Suprapubic skin (tissue), 4 donors: ENCODE data around the gene SETBP1. TPM values are rescaled to one million over a fixed set of nuclear protein-coding genes. Genes with fewer than 3 reads are reported as not detected.

Experiments used
- DNase-seq, 2 donors: peaks; one replicate each; pipeline ENCODE4 v3.0.0-alpha.2; 2019; ENCODE audit warnings: low spot score in 2 of 2
- H3K27ac ChIP-seq: fragments of 200-600 bp; sonication (generic); one replicate; pipeline ENCODE4 v1.5.1; 2019
- H3K27me3 ChIP-seq: fragments of 200-600 bp; sonication (generic); one replicate; pipeline ENCODE4 v1.5.1; 2019
- H3K36me3 ChIP-seq: fragments of 200-600 bp; sonication (generic); one replicate; pipeline ENCODE4 v1.5.1; 2019
- H3K4me1 ChIP-seq: fragments of 200-600 bp; sonication (generic); one replicate; pipeline ENCODE4 v1.5.1; 2019
- H3K4me3 ChIP-seq: fragments of 200-600 bp; sonication (generic); one replicate; pipeline ENCODE4 v1.5.1; 2019; ENCODE audit warnings: mild to moderate bottlenecking
- H3K9me3 ChIP-seq: fragments of 200-600 bp; sonication (generic); one replicate; pipeline ENCODE4 v1.5.1; 2019
- EP300 ChIP-seq: sonication (generic); formaldehyde crosslinking; IDR thresholded peaks from one replicate; pipeline ENCODE4 v1.6.1; 2017; ENCODE audit warnings: antibody characterized with exemption
- POLR2A ChIP-seq, 2 donors: fragments of 450-650 bp; IDR thresholded peaks; one replicate each; pipeline ENCODE4 v1.6.1; 2017; ENCODE audit warnings: antibody characterized with exemption in 2 of 2, mild to moderate bottlenecking in 2 of 2, moderate library complexity in 2 of 2
- POLR2AphosphoS5 ChIP-seq, 3 donors: sonication (generic); formaldehyde crosslinking; IDR thresholded peaks; one replicate each; pipeline ENCODE4 v1.6.1; 2017; ENCODE audit warnings: antibody characterized with exemption in 3 of 3
- WGBS: methylation state at CpG from one replicate; pipeline ENCODE4 v1.1.5; 2018; 5-methylcytosine and 5-hydroxymethylcytosine counted together
- total RNA-seq, 4 donors: library from RNA; depleted of rRNA; stranded (reverse); fragments of >200 nt; gene quantifications; one replicate each; pipeline ENCODE4 v1.1.0, GENCODE V29; 2016
- TF ChIP-seq, protein P1 (sequence below), 2 donors: fragments of 200-600 bp in 1 of 2; fragments of 450-650 bp in 1 of 2; sonication (generic) in 1 of 2; IDR thresholded peaks; one replicate each; pipeline ENCODE4 v1.5.1; 2016 to 2019; ENCODE audit warnings: antibody characterized with exemption in 2 of 2, mild to moderate bottlenecking in 1 of 2, moderate library complexity in 1 of 2

The SETBP1 gene
- total RNA-seq, 4 donors from 2014 or later, result 13.1 to 25.6 (median 17.2) TPM

- Histone ChIP-seq H3K4me1 (peaks cover 11% of the 10 kb centered on the region), H3K36me3 (no peaks in the 10 kb centered on the region), H3K4me3 (no peak overlapping the region), H3K27me3 (no peaks in the 10 kb centered on the region), H3K9me3 (no peaks in the 10 kb centered on the region), H3K27ac (no peak overlapping the region)
- no peak for DNase-seq
- TF ChIP-seq EP300 (no peak), POLR2AphosphoS5 (IDR thresholded peaks at IDR 0.05) (no peak)
- TF ChIP-seq, protein P1, sequence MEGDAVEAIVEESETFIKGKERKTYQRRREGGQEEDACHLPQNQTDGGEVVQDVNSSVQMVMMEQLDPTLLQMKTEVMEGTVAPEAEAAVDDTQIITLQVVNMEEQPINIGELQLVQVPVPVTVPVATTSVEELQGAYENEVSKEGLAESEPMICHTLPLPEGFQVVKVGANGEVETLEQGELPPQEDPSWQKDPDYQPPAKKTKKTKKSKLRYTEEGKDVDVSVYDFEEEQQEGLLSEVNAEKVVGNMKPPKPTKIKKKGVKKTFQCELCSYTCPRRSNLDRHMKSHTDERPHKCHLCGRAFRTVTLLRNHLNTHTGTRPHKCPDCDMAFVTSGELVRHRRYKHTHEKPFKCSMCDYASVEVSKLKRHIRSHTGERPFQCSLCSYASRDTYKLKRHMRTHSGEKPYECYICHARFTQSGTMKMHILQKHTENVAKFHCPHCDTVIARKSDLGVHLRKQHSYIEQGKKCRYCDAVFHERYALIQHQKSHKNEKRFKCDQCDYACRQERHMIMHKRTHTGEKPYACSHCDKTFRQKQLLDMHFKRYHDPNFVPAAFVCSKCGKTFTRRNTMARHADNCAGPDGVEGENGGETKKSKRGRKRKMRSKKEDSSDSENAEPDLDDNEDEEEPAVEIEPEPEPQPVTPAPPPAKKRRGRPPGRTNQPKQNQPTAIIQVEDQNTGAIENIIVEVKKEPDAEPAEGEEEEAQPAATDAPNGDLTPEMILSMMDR (IDR thresholded peaks at IDR 0.05), result no peak
- WGBS, result 88% methylated on average over 4 of the region's 4 CpGs
Measured at GRCh38 chr18:44920441-44920840, 239.8 kb downstream of the SETBP1 start.

DNA sequence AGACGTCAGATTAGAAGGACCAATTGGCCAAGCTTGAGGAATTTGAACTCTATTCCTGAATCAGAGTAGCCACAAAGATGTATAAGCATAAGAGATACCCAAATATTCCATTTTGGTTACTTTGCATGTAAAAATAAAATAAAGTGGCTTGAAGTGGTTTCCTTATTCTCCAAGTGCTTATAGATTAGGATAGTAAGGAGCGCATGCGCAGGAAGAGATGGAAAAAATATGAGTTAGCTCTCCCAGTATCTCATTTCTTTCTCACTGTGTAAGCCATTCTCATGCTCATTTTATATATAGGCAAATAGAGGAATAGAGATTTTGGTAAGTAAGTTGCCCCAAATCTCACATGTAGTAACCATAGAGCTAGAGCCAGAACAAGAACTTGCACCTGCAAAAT, 241.3 kb downstream of the SETBP1 start:
- DNase-seq, result no peak
- no peaks in the 10 kb centered on the region for H3K9me3 ChIP-seq
- H3K27ac ChIP-seq, result no peak overlapping the region
- no peak for TF ChIP-seq EP300
- H3K36me3 ChIP-seq, result no peaks in the 10 kb centered on the region
- H3K4me1 ChIP-seq, result peaks cover 7% of the 10 kb centered on the region
- WGBS, result 97% methylated on average over 3 of the region's 3 CpGs
- H3K27me3 ChIP-seq, result no peaks in the 10 kb centered on the region
- no peak overlapping the region for H3K4me3 ChIP-seq

DNA sequence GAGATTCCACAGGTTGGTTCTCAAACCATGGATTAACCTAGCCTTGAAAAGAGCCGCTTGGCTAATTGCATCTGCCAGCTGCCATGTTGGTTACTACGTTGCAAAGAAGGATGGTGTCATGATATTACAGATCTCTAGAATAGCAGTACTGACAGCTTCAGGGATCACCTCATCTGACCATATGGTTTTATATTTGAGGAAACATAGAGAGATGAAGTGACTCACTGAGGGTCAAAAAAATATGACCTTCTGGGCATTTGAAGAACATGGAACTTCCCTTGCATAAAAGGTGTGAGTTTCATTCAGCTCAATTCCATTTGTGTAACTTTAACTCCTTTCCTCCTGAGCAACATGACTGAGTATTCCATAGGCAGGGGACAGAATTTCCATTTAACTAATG, 242.3 kb downstream of the SETBP1 start:
- peaks cover 7% of the 10 kb centered on the region for H3K4me1 ChIP-seq
- DNase-seq, result no peak
- no peak overlapping the region for H3K27ac ChIP-seq
- H3K9me3 ChIP-seq, result no peaks in the 10 kb centered on the region
- no peaks in the 10 kb centered on the region for H3K27me3 ChIP-seq
- H3K4me3 ChIP-seq, result no peak overlapping the region
- WGBS, result 94% methylated on average over 2 of the region's 2 CpGs
- no peaks in the 10 kb centered on the region for H3K36me3 ChIP-seq
- TF ChIP-seq EP300, result no peak

DNA sequence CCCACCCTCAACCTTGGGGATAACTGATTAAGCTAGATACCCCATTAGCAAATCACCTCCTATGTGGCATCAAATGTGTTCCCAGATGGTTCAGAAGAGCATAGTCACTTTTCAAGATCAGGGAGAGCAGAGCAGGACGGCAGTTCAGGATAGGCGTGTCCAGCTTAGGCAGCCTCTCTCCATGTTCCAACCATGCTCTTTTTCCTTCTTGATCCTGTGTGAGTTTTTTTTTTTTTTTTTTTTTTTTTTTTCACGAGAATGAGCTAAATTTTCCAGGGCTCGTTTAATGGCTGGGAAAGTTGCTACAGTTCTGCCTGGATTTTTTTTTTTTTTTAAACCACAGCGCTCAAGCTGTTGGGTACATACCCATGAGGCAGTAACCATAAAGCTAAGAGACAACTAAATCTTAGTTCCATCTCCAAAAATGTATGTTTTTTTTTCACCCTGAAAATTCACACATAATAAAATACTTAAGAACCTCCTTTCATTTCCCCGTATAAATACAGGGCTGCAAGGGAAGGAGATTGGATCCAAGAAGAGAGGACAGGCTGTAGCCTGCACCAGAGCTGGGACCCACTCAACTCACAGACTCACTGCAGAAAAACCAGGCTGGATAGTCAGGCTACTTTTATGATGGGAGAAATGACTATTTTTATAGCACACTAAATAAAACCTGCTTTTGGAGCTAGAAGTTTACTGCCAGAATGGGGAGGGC, 244.3 kb downstream of the SETBP1 start:
- 31% methylated on average over 6 of the region's 6 CpGs for WGBS
- no peak overlapping the region for H3K27ac ChIP-seq
- DNase-seq, result no peak
- H3K4me3 ChIP-seq, result no peak overlapping the region
- H3K27me3 ChIP-seq, result no peaks in the 10 kb centered on the region
- no peaks in the 10 kb centered on the region for H3K36me3 ChIP-seq
- H3K4me1 ChIP-seq, result peaks cover 7% of the 10 kb centered on the region
- peaks cover 1% of the 10 kb centered on the region for H3K9me3 ChIP-seq
- TF ChIP-seq, protein P1 (IDR thresholded peaks at IDR 0.05), result no peak
- TF ChIP-seq POLR2A (IDR thresholded peaks at IDR 0.05), result no peak
- no peak for TF ChIP-seq EP300
- TF ChIP-seq POLR2AphosphoS5 (IDR thresholded peaks at IDR 0.05), result no peak

GRCh38 chr18:44927127-44927849, 246.6 kb downstream of the SETBP1 start:
- Histone ChIP-seq H3K4me1 (peaks cover 7% of the 10 kb centered on the region), H3K4me3 (no peak overlapping the region), H3K27me3 (no peaks in the 10 kb centered on the region), H3K36me3 (no peaks in the 10 kb centered on the region), H3K27ac (no peak overlapping the region), H3K9me3 (peaks cover 5% of the 10 kb centered on the region)
- whole genome bisulfite sequencing, result 84% methylated on average over 6 of the region's 6 CpGs
- TF ChIP-seq POLR2A (IDR thresholded peaks at IDR 0.05) (no peak), EP300 (no peak), POLR2AphosphoS5 (IDR thresholded peaks at IDR 0.05) (no peak)
- TF ChIP-seq, protein P1 (IDR thresholded peaks at IDR 0.05), result no peak
- no peak for DNase-seq

DNA sequence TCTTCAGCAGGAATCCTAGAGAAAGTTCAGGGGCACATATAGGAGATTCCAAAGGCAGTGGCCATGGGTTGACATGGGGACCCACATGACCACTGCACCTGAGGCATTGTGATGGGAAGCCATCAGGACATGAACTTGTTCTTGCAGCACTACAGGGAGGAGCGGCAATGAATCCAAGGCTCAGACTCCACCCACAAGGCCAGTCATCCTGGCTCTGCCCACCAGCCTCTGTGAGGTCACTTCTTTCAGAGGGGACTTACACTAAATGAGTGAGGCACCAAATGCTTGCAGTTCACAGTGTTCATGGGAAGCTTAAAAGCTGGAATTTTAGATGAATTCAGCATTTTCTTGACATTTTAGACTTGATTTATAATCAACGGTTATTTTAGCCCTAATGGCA, 254.2 kb downstream of the SETBP1 start:
- Histone ChIP-seq H3K27me3 (no peaks in the 10 kb centered on the region), H3K27ac (no peak overlapping the region), H3K4me1 (peaks cover 3% of the 10 kb centered on the region), H3K36me3 (no peaks in the 10 kb centered on the region), H3K9me3 (peaks cover 7% of the 10 kb centered on the region), H3K4me3 (no peak overlapping the region)
- WGBS, result 84% methylated on average over 2 of the region's 2 CpGs
- no peak for DNase-seq
- TF ChIP-seq POLR2AphosphoS5 (IDR thresholded peaks at IDR 0.05), result no peak
- TF ChIP-seq, protein P1 (IDR thresholded peaks at IDR 0.05), result no peak
- no peak for TF ChIP-seq POLR2A (IDR thresholded peaks at IDR 0.05)
- TF ChIP-seq EP300, result no peak
